NOMO-1 (cell line): ENCODE data around the gene DSCAML1.

Experiments
- DNase-seq, 2 experiments: peaks; one replicate each; lab custom pipeline; 2025; ENCODE audit not compliant: unreplicated experiment in 2 of 2; lab: John Stamatoyannopoulos, UW

Gene DSCAML1

GRCh38 chr11:117591316-117592039, 205.5 kb downstream of the DSCAML1 start:
- DNase-seq, result no peak

- no peak for DNase-seq
Observed at GRCh38 chr11:117589063-117589462, 208.0 kb downstream of the DSCAML1 start.

DNA sequence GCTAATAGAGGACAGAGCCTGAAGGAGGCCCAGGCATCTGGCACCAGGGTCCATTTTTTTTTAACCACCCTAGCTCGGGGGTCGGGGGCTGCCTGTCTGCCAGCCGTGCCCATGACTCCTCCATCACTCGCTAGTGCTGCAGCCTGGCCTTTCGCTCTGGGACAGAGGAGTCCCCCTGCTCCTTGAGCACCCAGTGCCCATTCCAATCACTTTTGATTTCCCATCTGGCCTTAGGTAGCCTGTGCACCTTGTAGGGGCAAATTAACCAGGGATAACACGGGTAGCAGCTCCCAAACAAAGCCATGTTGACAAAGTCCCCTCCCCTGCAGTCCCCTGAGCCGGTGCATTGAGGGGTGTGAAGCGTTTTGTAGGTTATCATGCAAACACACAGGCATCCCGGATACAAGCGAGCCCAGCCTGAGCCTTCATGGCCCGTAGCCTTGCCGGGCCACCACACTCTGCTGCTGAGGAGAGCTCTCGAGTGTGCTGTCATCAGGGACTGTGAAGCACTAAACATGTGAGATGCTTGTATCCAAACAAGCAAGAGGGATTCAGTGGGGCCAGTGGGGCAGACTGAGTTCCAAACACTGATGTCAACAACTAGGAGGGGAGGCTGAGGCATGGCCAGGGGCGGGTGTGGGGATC, 208.7 kb downstream of the DSCAML1 start:
- DNase-seq, result no peak

- no peak for DNase-seq
Observed at GRCh38 chr11:117587416-117587815, 209.6 kb downstream of the DSCAML1 start.

DNA sequence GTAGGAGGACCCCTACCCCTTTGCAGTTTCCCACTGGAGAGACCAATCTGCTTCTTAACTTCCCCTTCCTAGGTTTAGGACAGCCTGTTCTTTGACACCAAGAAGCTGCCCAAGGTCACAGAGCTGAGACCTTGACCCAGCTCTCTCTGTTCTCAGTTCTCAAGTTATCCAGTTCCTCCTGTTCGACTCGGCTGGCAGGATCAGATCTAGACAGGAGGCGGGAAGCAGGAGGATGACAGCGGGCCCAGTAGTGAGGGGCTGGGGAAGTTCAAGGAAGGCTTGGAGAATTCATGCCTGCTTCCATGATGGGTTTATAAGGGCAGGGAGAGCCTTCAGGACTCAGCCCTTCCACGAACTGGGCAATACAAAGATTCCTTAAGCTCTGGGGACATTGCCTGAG, 210.6 kb downstream of the DSCAML1 start:
- no peak for DNase-seq

DNA sequence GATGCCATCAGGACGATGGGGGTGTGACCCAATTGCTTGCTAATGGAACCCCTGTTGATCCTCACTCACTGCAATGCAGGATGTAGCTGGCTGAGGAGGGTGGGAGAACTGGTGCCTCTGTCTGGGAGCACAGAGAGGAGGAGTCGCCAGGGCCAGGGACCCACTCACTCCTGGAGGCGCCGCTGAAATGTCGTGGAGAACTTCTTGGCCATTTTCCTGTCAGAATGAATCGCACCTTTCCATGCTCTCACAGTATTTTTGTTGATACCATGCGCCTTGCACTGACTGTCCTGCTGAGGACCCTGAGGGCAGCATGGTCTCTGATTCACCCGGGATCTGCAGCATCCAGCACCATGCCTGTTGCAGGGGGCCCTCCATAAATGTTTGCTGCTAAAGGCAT, 211.4 kb downstream of the DSCAML1 start:
- DNase-seq, result no peak

DNA sequence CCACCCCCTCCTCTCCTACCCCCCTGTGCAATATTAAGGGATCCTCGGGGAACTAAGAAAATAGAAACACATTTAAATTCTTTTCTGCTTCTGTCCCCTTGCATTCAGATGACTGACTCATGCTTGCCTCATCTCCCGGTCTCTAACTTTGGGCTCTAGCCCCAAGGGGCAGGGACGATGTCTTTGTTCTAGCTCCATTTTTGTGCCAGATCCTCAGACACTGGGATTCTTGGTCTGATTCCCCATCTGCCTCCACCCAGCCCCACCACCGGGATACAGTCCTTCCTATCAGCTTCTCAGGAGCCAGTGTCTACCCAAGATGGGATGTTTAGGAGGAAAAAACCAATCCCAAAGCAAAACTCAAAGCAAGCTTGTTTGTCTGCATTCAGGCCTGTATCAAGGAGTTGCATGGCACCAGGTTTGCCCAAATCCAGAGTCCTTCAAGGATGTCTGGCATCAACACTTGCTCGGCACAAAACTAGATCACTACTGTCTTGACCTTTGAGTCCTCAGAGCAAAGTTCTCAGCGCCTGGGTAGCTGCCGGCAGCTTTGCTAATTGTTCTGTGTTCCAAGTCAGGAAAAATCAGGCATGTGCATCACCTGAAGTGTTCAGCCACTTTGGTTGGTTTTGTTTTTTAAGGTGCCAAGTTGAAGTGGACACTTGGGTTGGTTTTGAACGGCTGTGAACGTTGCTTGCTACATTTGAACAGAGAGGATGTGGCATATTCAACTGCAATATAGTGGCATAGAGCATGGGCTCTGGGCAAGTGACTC, 212.8 kb downstream of the DSCAML1 start:
- DNase-seq, result no peak

GRCh38 chr11:117583063-117583801, 213.8 kb downstream of the DSCAML1 start:
- no peak for DNase-seq

DNA sequence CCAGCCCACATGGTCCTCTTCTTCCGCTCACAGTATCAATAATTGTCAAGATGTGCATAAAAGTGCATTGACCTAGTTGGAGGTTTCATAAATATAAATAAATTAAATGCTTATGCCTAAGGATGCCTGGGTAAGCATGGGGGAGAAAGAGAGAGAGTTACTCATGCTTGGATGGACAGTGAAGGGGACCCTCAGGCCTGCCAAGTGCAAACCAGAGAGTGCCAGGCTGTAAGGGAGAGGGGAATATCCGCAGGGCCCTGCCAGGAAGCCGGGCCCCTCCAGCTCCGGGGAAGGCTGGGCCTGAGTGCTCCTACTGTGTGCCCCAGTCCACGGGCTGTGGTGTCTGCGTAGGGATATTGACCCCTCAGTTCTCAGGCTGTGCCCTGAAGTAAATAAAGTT, 214.6 kb downstream of the DSCAML1 start:
- no peak for DNase-seq

DNA sequence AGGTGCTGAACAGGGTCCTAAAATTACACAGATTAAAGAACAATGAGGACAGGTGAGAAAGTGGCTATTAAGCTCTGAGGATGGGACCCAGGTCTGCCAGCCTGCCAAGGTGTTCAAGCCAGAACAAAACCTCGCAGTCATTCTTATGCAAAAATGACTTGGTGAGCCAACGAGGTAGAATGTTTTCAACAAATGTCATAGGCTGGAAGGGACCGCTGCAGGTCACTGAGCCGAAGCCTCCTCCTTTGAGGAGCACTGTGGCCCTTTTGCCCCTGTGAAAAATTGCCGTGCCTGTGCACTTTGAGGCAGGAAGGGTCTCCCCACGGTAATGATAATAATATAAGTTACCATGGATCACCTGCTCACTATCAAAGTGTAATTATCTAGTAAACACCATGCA, 216.2 kb downstream of the DSCAML1 start:
- no peak for DNase-seq

DNA sequence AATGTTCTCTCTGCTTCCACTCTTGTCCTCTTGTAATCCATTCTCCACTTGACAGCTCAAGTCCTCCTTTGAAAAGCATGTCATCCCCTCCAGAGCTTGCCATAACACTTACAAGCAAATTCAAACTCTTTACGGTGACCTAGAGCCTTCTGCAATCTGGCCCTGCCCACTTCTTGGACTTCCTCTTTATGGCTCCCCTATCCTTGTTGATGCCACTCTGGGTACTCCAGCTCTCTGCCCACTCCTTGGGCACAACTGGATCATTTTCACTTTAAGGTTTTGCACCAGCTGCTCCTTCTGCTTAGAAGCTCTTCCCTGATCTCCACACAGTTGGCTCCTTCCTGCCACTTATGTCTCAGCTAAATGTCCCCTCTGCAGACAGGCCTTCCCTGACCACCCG, 217.9 kb downstream of the DSCAML1 start:
- peak in 1 of 2 experiments; percentile 22 for DNase-seq

DNA sequence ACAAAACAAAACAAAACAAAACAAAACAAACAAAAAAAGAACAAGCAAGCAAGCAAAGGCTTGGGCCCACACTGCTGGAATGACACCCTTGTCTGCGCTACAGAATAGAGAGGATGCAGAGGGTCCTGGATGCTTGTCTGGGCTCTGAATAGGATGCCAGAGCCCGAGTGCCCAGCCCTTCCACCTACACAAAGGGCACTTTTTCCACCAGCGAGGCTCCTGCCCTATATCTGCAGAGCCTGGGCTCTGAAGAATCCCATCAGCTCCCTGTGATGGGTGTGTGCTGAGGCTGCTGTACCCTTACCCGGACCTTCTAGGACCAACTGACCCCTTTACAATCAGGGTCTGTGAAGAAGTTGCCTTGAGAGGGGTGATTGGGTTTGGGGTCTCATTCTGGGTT, 221.2 kb downstream of the DSCAML1 start:
- DNase-seq, result no peak

DNA sequence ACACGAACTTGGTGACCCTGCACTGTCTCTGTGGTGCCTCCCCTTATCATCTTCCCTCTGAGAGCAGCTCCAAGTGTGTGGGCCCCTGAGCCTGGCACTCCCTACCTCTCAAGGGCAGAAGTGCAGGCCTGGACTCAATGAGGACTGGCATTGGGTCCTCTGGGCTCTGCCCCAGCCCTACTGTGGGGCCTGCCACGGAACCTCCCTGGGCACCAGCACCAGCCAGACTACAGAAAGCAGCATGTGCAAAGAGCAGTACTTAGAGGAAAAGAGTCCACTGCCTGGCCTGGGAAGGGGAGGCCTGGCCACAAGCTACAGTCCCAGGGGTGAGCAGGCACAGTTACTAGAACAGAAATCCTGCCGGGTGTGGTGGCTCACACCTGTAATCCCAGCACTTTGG, 222.5 kb downstream of the DSCAML1 start:
- DNase-seq, result no peak

GRCh38 chr11:117573326-117573725, 223.7 kb downstream of the DSCAML1 start:
- DNase-seq, result no peak

DNA sequence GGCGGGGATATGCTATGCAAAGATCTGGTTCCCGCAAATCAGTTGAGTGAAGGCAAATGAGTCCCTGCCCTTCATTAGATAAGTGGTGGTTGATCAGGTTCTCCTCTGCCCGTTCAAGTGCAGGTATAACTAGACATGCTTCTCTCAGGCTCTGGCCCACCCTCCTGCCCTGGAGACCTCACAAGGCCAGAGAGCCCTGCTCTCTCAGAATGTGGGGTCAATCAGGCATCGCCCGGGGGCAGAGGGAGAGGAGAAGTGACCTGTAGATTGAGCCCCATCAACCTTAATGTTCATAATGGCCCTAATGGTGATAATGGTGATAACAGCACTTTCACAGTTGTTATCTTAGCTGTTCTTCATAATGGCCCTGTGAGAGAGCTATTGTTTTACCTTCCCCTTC, 224.3 kb downstream of the DSCAML1 start:
- no peak for DNase-seq

DNA sequence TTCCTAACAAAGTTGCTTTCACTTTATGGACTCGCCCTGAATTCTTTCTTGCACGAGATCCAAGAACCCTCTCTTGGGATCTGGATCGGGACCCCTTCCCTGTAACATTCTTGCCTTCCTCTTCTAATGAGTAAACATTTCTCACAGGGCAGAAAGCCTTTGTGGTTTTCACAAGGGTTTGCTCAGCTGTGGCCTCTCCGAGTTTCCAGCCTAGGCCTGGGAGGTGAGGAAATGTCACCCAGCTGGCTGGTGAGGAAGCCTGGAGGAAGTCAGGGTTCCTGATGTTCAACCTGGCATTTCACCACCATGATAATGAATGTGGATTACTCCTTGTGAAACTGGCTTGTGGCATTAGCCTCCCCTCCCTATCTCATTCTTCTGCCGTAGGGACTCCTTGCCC, 224.9 kb downstream of the DSCAML1 start:
- DNase-seq, result no peak

- DNase-seq, result no peak
Observed at GRCh38 chr11:117570701-117571100, 226.3 kb downstream of the DSCAML1 start.

DNA sequence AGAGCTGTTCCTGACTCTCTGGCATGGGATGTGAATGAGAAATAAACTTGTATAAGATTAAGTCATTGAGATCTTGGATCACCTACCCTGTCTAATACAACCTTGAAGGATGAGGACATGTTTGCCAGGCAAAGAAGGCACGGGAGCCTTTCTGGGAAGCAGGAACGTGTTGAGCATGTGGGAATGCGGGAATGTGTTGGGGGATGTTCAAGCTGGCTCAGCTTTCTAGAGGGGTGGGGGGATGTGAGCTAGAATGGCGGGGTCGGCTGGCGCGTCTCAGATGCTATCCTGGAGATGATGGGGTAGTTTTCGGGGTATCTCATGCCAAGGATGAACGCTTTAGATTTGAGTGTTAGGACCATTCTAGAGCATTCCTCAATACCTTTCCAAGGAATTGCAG, 227.1 kb downstream of the DSCAML1 start:
- no peak for DNase-seq

DNA sequence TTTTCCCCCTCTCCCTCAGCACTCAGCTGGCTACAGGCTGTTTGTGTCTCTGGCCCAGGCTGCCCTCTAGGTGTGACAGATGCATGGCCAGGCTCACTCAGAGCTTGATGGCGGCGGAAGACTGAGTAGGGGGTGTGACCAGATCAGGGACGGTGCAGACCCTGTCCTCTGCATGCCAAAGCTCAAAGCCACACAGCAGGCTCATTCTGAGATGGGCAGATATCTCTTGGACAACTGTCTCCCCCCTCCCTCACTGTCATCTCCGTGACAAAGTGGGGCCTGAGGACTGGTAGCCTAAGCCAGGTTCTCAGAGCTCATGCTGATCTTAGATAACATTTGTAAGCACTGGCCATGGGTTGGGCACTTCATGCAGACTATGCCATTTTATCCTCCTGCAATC, 231.3 kb downstream of the DSCAML1 start:
- DNase-seq, result no peak

DNA sequence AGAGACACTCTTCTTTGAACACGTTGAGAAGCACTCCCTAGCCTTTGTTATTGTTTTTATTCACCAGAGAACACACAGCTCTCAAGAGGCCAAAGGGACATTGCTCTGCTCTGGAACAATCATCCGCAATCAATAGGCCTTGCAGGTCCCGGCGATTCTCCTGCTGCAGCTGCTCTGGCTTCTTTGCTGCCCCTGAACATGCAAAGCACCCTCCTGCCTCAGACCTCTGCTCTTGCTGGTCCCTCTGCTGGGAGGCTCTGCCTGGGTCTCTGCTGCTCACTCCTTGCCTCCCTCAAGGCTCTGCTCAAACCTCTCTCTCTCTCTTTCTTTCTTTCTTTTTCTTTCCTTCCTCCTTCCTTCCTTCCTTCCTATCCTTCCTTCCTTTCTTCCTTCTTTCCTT, 232.7 kb downstream of the DSCAML1 start:
- DNase-seq, result no peak

- no peak for DNase-seq
Observed at GRCh38 chr11:117563556-117563955, 233.5 kb downstream of the DSCAML1 start.
